Mucosa of descending colon (tissue), 3 donors: ENCODE results near the gene ZNF853. TPM values are rescaled to one million over a fixed set of nuclear protein-coding genes. Genes with fewer than 3 reads are reported as not detected.

ENCODE experiments used
- ATAC-seq: fragments of 200-7000 bp; cut with Tn5 transposase; one replicate; pipeline ENCODE4 v1.9.1; 2020; ENCODE audit warnings: mild to moderate bottlenecking, moderate library complexity
- DNase-seq, 3 donors: peaks; one replicate each; pipeline ENCODE4 v3.0.0-alpha.2; 2020
- H3K36me3 ChIP-seq: fragments of 200-600 bp; one replicate; pipeline ENCODE4 v1.8.0; 2021; ENCODE audit warnings: low read depth, mild to moderate bottlenecking
- H3K4me1 ChIP-seq: fragments of 200-600 bp; one replicate; pipeline ENCODE4 v1.8.0; 2021; ENCODE audit warnings: low read depth, mild to moderate bottlenecking
- H3K4me3 ChIP-seq: fragments of 200-600 bp; one replicate; pipeline ENCODE4 v1.8.0; 2021; ENCODE audit warnings: mild to moderate bottlenecking
- H3K9me3 ChIP-seq: fragments of 200-600 bp; one replicate; pipeline ENCODE4 v1.8.0; 2021; ENCODE audit warnings: mild to moderate bottlenecking
- intact Hi-C, 2 donors: fragments of 100-400 bp; cut with DNase I in 1 of 2; cut with micrococcal nuclease in 1 of 2; formaldehyde crosslinking; loops; one replicate each; pipeline versions ENCODE4 v1.11.0 to v1.11.1; 2022; cut with DNase I, micrococcal nuclease
- total RNA-seq, 3 donors: library from RNA; stranded (reverse); fragmentation: NEBNext Ultra II Directional in 2 of 3; extraction: Animal tissue kit (Norgen Biotek cat#: 25700) in 2 of 3; gene quantifications; one replicate each; pipeline versions ENCODE4 v1.2.1 to v1.2.4, GENCODE V29; 2021 to 2023
- TF ChIP-seq, protein P1 (sequence below): fragments of 200-600 bp; IDR thresholded peaks from one replicate; pipeline ENCODE4 v1.8.0; 2022; ENCODE audit warnings: antibody characterized with exemption, mild to moderate bottlenecking
- donor health status: DM: no; HTN: no; CAD: no; lungs with moderate emphysema.
- donor health status: DM: no; HTN: no; CAD: no.
- donor health status: DM: no; HTN: yes; CAD: no.

The ZNF853 gene
- total RNA-seq, 3 donors from 2014 or later = 0.84 to 19.9 (median 1.4) TPM

DNA sequence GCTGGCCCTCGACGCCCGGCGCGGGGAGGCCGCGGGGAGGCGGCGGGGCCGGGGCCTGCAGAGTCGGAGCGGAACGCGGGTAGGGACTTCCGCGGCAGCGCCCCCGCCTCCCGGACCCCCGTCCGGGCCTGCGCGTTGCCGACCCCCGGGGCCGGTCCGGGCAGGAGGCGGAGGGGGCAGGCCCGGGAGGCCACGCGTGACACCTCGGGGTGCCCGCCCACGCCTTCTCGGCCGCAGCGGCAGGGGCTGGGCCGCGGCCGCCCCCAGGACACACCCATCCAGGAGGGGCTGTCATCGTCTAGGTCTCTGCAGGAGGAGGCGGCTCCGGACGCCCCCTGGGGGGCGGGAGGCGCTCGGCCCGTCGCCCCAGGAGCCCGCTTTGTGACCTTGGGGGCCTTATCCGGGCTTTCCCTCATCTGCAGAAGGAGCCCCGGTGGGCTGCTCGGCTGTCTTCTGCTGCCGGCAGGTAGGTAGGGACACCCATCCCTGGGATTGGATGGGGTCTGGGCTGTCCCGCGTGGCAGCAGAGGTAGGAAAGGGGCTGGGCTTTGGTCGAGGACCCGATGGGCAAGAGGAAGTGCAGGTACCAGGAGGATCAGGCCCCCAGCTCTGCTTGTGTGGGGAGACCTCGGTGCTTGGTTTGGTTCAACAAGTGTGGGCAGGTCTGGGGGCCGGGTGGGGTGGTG lies 22.3 kb downstream of the ZNF853 start:
- peak; percentile 22 to 73 (median 60) for DNase-seq
- intact Hi-C loops = no loop called here
- H3K4me3 ChIP-seq = peak overlapping the region; percentile 57
- peaks cover 8% of the 10 kb centered on the region for H3K4me1 ChIP-seq
- peak; percentile 63 for ATAC-seq
- TF ChIP-seq, protein P1, sequence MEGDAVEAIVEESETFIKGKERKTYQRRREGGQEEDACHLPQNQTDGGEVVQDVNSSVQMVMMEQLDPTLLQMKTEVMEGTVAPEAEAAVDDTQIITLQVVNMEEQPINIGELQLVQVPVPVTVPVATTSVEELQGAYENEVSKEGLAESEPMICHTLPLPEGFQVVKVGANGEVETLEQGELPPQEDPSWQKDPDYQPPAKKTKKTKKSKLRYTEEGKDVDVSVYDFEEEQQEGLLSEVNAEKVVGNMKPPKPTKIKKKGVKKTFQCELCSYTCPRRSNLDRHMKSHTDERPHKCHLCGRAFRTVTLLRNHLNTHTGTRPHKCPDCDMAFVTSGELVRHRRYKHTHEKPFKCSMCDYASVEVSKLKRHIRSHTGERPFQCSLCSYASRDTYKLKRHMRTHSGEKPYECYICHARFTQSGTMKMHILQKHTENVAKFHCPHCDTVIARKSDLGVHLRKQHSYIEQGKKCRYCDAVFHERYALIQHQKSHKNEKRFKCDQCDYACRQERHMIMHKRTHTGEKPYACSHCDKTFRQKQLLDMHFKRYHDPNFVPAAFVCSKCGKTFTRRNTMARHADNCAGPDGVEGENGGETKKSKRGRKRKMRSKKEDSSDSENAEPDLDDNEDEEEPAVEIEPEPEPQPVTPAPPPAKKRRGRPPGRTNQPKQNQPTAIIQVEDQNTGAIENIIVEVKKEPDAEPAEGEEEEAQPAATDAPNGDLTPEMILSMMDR = no peak
- H3K9me3 ChIP-seq = no peaks in the 10 kb centered on the region
- H3K36me3 ChIP-seq = no peaks in the 10 kb centered on the region

DNA sequence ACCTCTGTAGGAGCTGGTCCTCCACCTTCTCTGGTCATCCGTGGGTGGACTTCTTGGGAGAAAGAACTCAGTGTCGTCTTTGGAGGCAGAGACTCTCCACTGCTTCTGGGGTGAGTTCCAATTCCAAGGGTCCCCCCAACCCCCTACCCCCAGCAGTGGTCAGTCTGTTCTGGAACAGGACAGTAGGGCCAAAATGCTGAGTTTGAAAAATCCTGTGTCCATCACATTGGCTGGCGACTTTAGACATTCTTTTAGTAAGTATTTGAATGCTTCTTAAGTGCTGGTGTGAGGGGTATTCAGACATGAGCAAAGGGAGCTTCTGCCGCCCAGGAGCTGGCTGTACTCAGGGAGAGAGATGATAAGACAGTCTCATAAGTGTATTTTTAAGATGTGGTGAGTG lies 23.6 kb downstream of the ZNF853 start:
- H3K9me3 ChIP-seq = no peaks in the 10 kb centered on the region
- DNase-seq (no peak), ATAC-seq (no peak)
- TF ChIP-seq, protein P1 = no peak
- H3K36me3 ChIP-seq = no peaks in the 10 kb centered on the region
- no peak overlapping the region for H3K4me3 ChIP-seq
- peaks cover 8% of the 10 kb centered on the region for H3K4me1 ChIP-seq
- intact Hi-C loops = no loop called here

DNA sequence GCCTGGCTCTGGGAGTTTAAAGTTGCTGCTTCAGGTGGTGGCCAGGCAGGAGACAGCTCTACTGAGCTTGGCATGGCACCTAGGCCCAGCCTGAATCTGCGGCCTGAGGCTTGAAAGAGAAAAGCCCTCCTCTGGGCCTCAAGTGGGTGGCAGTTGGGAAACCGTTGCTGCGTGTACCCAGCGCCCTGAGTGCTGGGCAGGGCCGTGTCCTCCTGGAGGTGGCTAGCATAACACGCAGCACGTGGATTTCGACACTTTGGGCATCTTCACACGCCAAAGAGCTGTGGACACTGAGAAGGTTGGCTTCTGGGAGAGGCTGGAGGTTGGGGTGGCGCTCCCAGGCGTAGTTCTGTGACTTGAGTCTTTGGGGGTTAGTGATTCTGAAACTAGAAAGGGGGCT lies 24.2 kb downstream of the ZNF853 start:
- peaks cover 8% of the 10 kb centered on the region for H3K4me1 ChIP-seq
- H3K36me3 ChIP-seq = no peaks in the 10 kb centered on the region
- TF ChIP-seq, protein P1 = no peak
- intact Hi-C loops = no loop called here
- no peaks in the 10 kb centered on the region for H3K9me3 ChIP-seq
- H3K4me3 ChIP-seq = no peak overlapping the region
- ATAC-seq = no peak
- no peak for DNase-seq

DNA sequence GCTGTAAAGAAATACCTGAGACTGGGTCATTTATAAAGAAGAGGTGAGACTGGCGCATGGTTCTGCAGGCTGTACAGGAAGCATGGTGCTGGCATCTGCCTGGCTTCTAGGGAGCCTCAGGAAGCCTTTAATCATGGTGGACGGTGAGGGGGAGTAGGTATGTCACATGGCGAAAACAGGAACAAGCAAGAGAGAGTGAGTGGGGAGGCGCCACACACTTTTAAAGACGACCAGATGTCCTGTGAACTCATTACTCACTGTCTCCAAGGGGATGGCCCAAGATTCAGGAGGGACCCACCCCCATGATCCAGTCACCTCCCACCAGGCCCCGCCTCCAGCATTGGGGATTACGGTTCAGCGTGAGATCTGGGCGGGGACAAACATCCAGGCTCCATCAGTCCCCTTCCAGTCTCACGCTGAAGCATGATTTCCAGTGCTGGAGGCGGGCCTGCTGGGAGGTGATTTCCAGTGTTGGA lies 24.9 kb downstream of the ZNF853 start:
- intact Hi-C loops = no loop called here
- ATAC-seq (no peak), DNase-seq (peak in 1 of 3 donors; percentile 24)
- TF ChIP-seq, protein P1 = no peak
- Histone ChIP-seq H3K36me3 (no peaks in the 10 kb centered on the region), H3K9me3 (no peaks in the 10 kb centered on the region), H3K4me3 (no peak overlapping the region), H3K4me1 (peaks cover 8% of the 10 kb centered on the region)

DNA sequence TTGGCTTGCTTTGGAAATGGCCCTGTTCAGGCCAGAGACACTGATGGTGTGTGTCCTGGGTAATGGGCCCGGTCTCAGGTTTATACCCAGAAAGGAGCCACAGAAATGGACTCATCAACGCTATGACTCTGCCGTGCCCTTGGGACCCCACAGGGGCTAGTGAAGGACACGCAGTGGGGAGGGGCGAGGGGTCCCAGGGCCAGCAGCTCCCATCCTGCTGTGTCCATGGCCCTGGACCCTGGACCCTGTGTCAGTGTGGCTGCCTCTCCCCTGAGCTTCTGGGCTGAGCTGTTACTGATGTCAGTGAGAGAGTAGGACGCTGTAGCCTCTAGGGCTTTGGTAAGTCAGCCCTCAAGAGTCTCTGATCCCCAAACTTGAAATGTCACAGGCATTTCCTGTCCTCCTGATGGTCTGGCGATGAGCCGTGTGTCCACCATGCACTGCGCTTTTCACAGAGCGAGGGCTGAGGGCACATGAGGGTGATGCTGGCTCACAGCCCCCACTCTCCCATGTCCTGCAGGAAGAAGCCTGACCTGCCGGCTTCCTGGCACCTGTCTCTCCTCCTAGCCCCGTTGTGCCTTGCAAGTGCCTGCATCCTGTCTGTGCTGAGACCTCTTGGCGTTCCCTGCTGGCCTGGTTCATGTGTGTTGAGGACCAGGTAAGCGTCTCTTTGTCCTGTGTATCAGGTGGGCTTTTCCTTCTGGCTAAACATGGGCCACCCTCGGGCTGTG lies 26.1 kb downstream of the ZNF853 start:
- no peak overlapping the region for H3K4me3 ChIP-seq
- H3K4me1 ChIP-seq = peaks cover 6% of the 10 kb centered on the region
- ATAC-seq (no peak), DNase-seq (no peak)
- no peaks in the 10 kb centered on the region for H3K9me3 ChIP-seq
- TF ChIP-seq, protein P1 = no peak
- no peaks in the 10 kb centered on the region for H3K36me3 ChIP-seq
- intact Hi-C loops = no loop called here
